DOHH2 (cell line): ENCODE results near the gene C6orf62.
"Not testable (repeated sequence)": the region's sequence is repeated elsewhere in the genome, so short reads cannot be mapped to it uniquely, and the experiment has no call there.

Experiments used
- EZH2phosphoT487 ChIP-seq: fragments of 200-600 bp; sonication (generic); IDR thresholded peaks from 2 replicates; pipeline ENCODE4 v1.6.1; 2017; ENCODE audit warnings: borderline replicate concordance, mild to moderate bottlenecking, antibody characterized with exemption, low read length, moderate library complexity, mixed read lengths
- TF ChIP-seq, protein P1 (sequence below): fragments of 200-600 bp; sonication (generic); IDR thresholded peaks from one replicate; pipeline ENCODE4 v1.5.1; 2014; ENCODE audit warnings: antibody characterized with exemption, mild to moderate bottlenecking, low read depth, low read length; ENCODE audit not compliant: poor library complexity, severe bottlenecking

GRCh38 chr6:24730653-24731052, 11.7 kb upstream of the C6orf62 start:
- TF ChIP-seq, protein P1, sequence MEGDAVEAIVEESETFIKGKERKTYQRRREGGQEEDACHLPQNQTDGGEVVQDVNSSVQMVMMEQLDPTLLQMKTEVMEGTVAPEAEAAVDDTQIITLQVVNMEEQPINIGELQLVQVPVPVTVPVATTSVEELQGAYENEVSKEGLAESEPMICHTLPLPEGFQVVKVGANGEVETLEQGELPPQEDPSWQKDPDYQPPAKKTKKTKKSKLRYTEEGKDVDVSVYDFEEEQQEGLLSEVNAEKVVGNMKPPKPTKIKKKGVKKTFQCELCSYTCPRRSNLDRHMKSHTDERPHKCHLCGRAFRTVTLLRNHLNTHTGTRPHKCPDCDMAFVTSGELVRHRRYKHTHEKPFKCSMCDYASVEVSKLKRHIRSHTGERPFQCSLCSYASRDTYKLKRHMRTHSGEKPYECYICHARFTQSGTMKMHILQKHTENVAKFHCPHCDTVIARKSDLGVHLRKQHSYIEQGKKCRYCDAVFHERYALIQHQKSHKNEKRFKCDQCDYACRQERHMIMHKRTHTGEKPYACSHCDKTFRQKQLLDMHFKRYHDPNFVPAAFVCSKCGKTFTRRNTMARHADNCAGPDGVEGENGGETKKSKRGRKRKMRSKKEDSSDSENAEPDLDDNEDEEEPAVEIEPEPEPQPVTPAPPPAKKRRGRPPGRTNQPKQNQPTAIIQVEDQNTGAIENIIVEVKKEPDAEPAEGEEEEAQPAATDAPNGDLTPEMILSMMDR, result not testable (repeated sequence)
- TF ChIP-seq EZH2phosphoT487, result not testable (repeated sequence)
